IPS-18a (cell line): ENCODE measurements around the gene ASMT.
"Not testable (repeated sequence)": the region's sequence is repeated elsewhere in the genome, so short reads cannot be mapped to it uniquely, and the experiment has no call there.

Experiments
- H3K27ac ChIP-seq: one replicate; pipeline ENCODE4 v1.5.1; 2013; ENCODE audit warnings: low read length
- H3K27me3 ChIP-seq: one replicate; pipeline ENCODE4 v1.6.1; 2013; ENCODE audit warnings: mild to moderate bottlenecking, low read length; ENCODE audit not compliant: control insufficient read depth, insufficient read depth
- H3K36me3 ChIP-seq: one replicate; pipeline ENCODE4 v1.6.1; 2013; ENCODE audit warnings: low read depth, low read length; ENCODE audit not compliant: control insufficient read depth
- H3K4me1 ChIP-seq: one replicate; pipeline ENCODE4 v1.6.1; 2013; ENCODE audit warnings: low read depth, low read length; ENCODE audit not compliant: control insufficient read depth
- H3K4me3 ChIP-seq: one replicate; pipeline ENCODE4 v1.5.1; 2013; ENCODE audit warnings: low read length
- H3K9ac ChIP-seq: one replicate; pipeline ENCODE4 v1.6.1; 2013; ENCODE audit warnings: mild to moderate bottlenecking, low read length, moderate library complexity
- H3K9me3 ChIP-seq: one replicate; pipeline ENCODE4 v1.6.1; 2013; ENCODE audit warnings: low read depth, low read length; ENCODE audit not compliant: control insufficient read depth

The ASMT gene

DNA sequence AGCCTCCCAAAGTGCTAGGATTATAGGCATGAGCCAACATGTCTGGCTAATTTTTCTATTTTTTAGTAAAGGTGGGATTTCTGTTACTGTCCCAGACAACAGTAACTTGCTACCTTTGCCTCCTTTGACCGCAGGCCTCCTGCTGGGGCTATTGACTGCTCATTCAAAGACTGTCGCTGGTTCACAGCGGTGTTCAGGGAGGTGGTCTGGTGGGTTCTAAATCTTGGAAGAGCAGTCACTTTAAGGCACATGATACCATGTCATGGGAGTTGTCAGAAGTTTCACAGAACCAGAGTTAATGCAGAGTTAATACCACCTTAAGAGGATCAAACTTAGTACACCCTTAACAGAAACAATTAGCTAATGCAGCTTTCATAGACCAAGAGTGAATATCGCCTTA is 3.8 kb downstream of the ASMT start:
- H3K9ac ChIP-seq = no peak overlapping the region
- peaks cover 4% of the 10 kb centered on the region for H3K4me1 ChIP-seq
- no peaks in the 10 kb centered on the region for H3K9me3 ChIP-seq
- H3K27ac ChIP-seq = no peak overlapping the region
- H3K4me3 ChIP-seq = no peak overlapping the region
- no peaks in the 10 kb centered on the region for H3K36me3 ChIP-seq
- H3K27me3 ChIP-seq = no peaks in the 10 kb centered on the region

GRCh38 chrX:1623691-1624090 is 8.8 kb downstream of the ASMT start:
- Histone ChIP-seq H3K4me1 (no peaks in the 10 kb centered on the region), H3K27me3 (no peaks in the 10 kb centered on the region), H3K36me3 (no peaks in the 10 kb centered on the region), H3K4me3 (no peak overlapping the region), H3K9ac (no peak overlapping the region), H3K27ac (no peak overlapping the region), H3K9me3 (no peaks in the 10 kb centered on the region)

- H3K27ac ChIP-seq = not testable (repeated sequence)
Measured at GRCh38 chrX:1624158-1624860, 9.4 kb downstream of the ASMT start.

DNA sequence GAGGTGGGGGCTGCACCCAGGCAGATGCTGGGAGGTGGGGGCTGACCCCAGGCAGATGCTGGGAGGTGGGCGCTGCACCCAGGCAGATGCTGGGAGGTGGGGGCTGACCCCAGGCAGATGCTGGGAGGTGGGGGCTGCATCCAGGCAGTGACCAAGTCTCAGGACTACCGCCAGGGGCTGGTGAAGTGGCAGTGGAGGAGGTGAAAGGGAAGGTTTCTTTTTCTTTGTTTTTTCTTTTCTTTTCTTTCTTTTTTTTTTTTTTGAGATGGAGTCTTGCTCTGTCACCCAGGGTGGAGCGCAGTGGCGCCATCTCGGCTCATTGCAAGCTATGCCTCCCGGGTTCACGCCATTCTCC is 10.0 kb downstream of the ASMT start:
- H3K9me3 ChIP-seq, H3K4me1 ChIP-seq, H3K27ac ChIP-seq, H3K36me3 ChIP-seq, H3K9ac ChIP-seq, H3K27me3 ChIP-seq, H3K4me3 ChIP-seq: not testable (repeated sequence)

More at GRCh38 chrX:1624158-1624860, 9.4 kb downstream of the ASMT start:
- H3K9ac ChIP-seq, H3K36me3 ChIP-seq, H3K4me3 ChIP-seq, H3K9me3 ChIP-seq, H3K4me1 ChIP-seq, H3K27me3 ChIP-seq: not testable (repeated sequence)

- no peak overlapping the region for H3K4me3 ChIP-seq
- no peaks in the 10 kb centered on the region for H3K36me3 ChIP-seq
- no peaks in the 10 kb centered on the region for H3K9me3 ChIP-seq
- H3K27me3 ChIP-seq = no peaks in the 10 kb centered on the region
- H3K27ac ChIP-seq = no peak overlapping the region
- H3K4me1 ChIP-seq = no peaks in the 10 kb centered on the region
- no peak overlapping the region for H3K9ac ChIP-seq
Measured at GRCh38 chrX:1629244-1629643, 14.4 kb downstream of the ASMT start.

DNA sequence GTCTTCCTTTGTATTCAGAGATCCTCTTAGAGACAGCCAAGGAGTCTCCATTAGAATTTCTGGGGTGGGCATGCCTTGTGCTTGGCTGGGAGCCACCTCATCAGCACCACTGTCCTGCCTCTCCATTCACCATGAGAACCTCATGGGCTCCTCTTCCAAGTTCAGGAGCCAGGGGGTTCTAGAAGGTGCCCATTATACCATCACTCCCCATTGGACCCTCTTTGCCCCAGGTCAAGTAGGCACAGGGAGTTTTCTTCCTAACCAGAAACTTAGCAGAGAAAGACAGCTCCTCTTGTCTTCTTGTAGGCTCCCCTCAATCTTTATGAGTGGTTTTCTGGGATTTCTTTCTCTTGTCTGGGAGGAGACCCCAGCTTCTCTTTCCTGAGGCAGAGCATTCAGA is 31.1 kb downstream of the ASMT start:
- H3K4me3 ChIP-seq = no peak overlapping the region
- H3K4me1 ChIP-seq = no peaks in the 10 kb centered on the region
- no peak overlapping the region for H3K9ac ChIP-seq
- H3K36me3 ChIP-seq = no peaks in the 10 kb centered on the region
- no peaks in the 10 kb centered on the region for H3K27me3 ChIP-seq
- no peak overlapping the region for H3K27ac ChIP-seq
- peaks cover 9% of the 10 kb centered on the region for H3K9me3 ChIP-seq

GRCh38 chrX:1649621-1650020 is 34.8 kb downstream of the ASMT start:
- H3K27ac ChIP-seq = no peak overlapping the region
- no peak overlapping the region for H3K9ac ChIP-seq
- H3K36me3 ChIP-seq = no peaks in the 10 kb centered on the region
- H3K4me3 ChIP-seq = peak overlapping the region; percentile 33
- H3K27me3 ChIP-seq = no peaks in the 10 kb centered on the region
- peaks cover 9% of the 10 kb centered on the region for H3K9me3 ChIP-seq
- H3K4me1 ChIP-seq = no peaks in the 10 kb centered on the region

DNA sequence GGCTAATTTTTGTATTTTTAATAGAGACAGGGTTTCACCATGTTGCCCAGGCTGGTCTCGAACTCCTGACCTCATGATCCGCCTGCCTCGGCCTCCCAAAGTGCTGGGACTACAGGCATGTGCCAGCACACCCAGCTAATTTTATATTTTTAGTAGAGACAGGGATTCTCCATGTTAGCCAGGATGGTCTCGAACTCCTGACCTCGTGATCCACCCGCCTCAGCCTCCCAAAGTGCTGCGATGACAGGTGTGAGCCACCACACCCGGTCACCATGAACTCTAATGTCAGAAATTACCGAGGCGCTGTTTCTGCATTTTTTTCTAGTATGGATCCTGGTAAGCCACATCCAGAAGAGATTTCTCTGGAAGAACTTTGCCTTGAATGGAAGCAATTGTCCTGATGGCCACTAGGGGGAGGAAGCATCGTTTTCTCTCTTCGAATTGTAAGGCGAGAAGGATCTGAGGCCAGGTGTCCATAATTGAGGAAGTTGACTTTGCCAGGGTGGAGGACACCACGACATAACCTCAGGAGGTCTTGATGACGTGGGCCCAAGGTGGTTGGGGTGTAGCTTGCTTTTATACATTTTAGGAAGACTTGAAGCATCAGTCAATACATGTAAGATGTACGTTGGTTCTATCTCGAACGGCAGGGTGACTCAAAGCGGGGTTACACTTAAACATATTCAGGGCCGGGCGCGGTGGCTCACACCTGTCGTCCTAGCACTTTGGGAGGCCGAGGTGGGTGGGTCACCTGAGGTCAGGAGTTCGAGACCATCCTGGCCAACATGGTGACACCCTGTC is 37.4 kb downstream of the ASMT start:
- H3K9me3 ChIP-seq, H3K4me1 ChIP-seq, H3K27me3 ChIP-seq, H3K36me3 ChIP-seq, H3K4me3 ChIP-seq, H3K9ac ChIP-seq, H3K27ac ChIP-seq: not testable (repeated sequence)

GRCh38 chrX:1656379-1656778 is 41.5 kb downstream of the ASMT start:
- Histone ChIP-seq H3K27ac (no peak overlapping the region), H3K4me1 (peaks cover 3% of the 10 kb centered on the region), H3K4me3 (no peak overlapping the region), H3K36me3 (no peaks in the 10 kb centered on the region), H3K9me3 (no peaks in the 10 kb centered on the region), H3K9ac (no peak overlapping the region), H3K27me3 (no peaks in the 10 kb centered on the region)

DNA sequence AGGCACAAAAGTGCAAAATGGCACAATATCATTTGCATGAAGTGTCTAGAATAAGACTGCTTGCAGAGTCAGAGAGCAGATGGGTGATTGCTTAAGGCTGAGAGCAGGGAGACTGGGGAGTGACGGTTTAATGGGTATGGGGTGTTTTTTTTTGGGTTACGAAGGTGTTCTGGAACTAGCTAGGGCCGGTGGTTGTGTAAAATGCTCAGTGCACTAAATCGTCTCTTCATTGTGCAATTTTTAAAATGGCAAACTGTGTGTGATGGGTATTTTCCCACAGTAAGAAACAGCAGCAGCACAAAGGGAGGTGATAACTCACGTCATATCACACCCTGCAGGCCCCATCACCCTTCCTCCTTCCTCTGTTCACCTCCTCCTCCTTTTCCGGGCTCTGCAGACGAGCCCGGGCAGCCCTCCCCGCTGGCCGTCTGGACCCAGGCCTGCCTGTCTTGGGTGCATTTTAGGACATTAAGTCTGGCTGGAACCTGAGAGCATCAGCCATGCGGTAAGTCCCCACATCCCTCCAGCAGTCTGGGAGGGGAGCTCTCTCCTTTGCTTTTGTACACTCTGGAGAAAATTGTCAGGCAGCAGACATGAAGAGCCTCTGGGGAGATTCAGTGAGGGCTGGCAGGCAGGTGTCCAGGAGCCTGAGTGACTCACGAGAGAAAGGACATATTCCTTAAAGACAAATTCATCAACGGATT is 42.7 kb downstream of the ASMT start:
- Histone ChIP-seq H3K4me3 (no peak overlapping the region), H3K27me3 (no peaks in the 10 kb centered on the region), H3K36me3 (no peaks in the 10 kb centered on the region), H3K4me1 (peaks cover 3% of the 10 kb centered on the region), H3K27ac (no peak overlapping the region), H3K9ac (no peak overlapping the region), H3K9me3 (no peaks in the 10 kb centered on the region)

- H3K4me3 ChIP-seq = no peak overlapping the region
- H3K27ac ChIP-seq = no peak overlapping the region
- no peaks in the 10 kb centered on the region for H3K36me3 ChIP-seq
- H3K9ac ChIP-seq = no peak overlapping the region
- no peaks in the 10 kb centered on the region for H3K9me3 ChIP-seq
- H3K4me1 ChIP-seq = peaks cover 3% of the 10 kb centered on the region
- H3K27me3 ChIP-seq = no peaks in the 10 kb centered on the region
Measured at GRCh38 chrX:1658071-1658491, 43.2 kb downstream of the ASMT start.
